GM21390 (cell line): ENCODE data around the gene ARL10.

Source experiments
- ATAC-seq: cut with Tn5 transposase; IDR thresholded peaks from one replicate; pipeline ENCODE4 v1.9.1; 2021; ENCODE audit not compliant: unreplicated experiment

ARL10 gene

GRCh38 chr5:176410486-176411180 is 45.3 kb downstream of the ARL10 start:
- ATAC-seq: no peak

- no peak for ATAC-seq
Observed at GRCh38 chr5:176412517-176413254, 47.4 kb downstream of the ARL10 start.

GRCh38 chr5:176413255-176413565 is 47.9 kb downstream of the ARL10 start:
- ATAC-seq: no peak

- no peak for ATAC-seq
Observed at GRCh38 chr5:176413709-176414191, 48.5 kb downstream of the ARL10 start.

DNA sequence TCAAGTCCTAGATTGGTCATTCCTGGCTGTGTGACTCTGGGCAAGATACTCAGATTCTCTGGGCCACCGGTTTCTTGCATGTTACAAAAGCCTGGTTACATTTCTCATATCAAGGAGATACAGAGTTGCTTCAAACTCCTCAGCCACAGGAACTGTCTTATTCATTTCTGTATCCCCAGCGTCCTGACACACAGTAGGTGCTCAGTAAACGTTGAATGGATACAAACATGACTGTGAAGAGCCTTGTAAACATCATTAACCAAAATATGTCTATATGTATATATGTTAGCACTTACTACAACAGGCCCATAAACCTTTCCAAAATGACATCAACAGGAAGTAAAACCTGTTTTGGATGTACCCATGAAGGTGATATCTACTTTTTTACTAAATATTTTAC is 49.4 kb downstream of the ARL10 start:
- no peak for ATAC-seq

- no peak for ATAC-seq
Observed at GRCh38 chr5:176415240-176415951, 50.1 kb downstream of the ARL10 start.

- peak; percentile 95 for ATAC-seq
Observed at GRCh38 chr5:176415952-176416924, 51.0 kb downstream of the ARL10 start, which contains the start of gene CLTB. CLTB (minus strand) TSS chr5:176416539; CDS start chr5:176416363, 176 bp downstream.

DNA sequence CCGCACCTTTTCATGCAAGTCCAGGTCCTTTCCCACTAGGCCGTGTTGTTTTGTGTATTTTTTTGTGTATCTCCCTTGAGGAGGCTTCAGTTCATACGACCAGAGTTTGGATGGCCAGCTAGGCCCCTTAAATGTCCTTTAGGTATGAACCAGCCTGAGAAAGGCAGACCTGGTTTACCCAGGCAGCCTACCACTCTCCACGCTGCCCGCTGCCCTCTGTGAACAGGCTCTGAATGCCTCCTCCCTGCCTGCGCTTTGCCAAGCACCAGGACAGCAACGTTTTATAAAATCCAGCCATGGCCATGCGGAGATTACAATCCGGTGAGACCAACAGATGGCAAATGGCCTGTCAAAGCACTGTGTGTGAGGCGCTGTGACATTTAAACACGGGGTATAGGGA is 51.7 kb downstream of the ARL10 start:
- no peak for ATAC-seq

GRCh38 chr5:176418251-176418650 is 53.0 kb downstream of the ARL10 start:
- no peak for ATAC-seq

- no peak for ATAC-seq
Observed at GRCh38 chr5:176420086-176420485, 54.8 kb downstream of the ARL10 start.

- no peak for ATAC-seq
Observed at GRCh38 chr5:176420972-176421544, 55.8 kb downstream of the ARL10 start.

DNA sequence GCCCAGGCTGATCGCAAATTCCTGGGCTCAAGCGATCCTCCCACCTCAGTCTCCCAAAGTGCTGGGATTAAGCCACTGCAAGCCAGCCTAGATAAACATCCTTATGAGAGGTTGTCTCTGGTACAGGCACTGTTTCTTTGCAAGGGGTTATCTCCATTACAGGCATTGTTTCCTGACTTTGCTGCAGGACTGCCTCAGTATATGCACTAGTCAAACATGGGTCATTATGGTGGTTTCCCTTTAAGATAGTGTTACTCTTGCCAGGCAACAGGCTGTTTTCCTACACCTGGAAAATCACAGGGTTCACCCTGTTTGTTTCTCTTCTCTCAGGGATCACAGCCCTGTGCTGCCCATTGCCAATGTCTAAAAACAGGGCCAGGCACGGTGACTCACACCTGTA is 58.9 kb downstream of the ARL10 start:
- ATAC-seq: no peak

DNA sequence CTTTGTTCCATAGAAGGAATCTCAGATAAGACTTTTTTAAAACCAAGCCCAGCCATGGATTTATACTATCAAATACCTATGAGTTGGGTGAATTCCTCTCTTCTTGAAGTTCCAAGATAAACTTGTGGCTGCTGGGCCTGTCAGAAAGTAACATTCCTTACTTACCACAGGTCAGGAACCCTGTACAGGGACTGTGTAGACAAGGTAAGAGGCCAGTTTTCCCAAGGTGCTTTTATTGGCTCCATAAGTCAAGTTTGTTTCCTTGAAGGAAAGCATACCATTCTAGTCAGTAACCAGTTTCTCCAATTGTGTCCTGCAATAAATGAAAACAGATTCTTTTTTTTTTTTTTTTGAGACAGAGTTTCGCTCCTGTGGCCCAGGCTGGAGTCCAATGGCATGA is 59.9 kb downstream of the ARL10 start:
- no peak for ATAC-seq

GRCh38 chr5:176425791-176426190 is 60.5 kb downstream of the ARL10 start:
- no peak for ATAC-seq

GRCh38 chr5:176426876-176427275 is 61.6 kb downstream of the ARL10 start:
- no peak for ATAC-seq

DNA sequence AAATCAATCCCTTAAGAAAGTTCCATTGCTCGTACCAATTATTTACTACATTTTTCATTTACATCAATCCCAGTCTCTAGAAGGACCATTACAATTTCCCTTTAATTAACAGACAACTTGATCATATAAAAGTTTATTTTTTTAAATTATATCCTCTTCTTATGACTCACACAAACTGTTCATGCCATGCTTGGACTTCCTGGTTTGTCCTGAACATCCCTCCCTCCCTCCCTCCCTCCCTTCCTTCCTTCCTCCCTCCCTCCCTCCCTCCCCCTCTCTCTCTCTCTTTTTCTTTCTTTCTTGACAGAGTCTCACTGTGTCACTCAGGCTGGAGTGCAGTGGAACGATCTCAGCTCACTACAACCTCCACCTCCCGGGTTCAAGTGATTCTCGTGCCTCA is 62.7 kb downstream of the ARL10 start:
- no peak for ATAC-seq

GRCh38 chr5:176429972-176430371 is 64.7 kb downstream of the ARL10 start:
- ATAC-seq: no peak
